Testis (tissue), 3 donors: Measurements from ENCODE around the gene NECAB3. TPM values are rescaled to one million over a fixed set of nuclear protein-coding genes. Genes with fewer than 3 reads are reported as not detected.

Source experiments
- DNase-seq: peaks from one replicate; pipeline ENCODE4 v3.0.0-alpha.2; 2019
- H3K27ac ChIP-seq, 2 donors: fragments of 200-600 bp; sonication (generic); one replicate each; pipeline ENCODE4 v1.5.1; 2019
- H3K27me3 ChIP-seq: fragments of 200-600 bp; sonication (generic); one replicate; pipeline ENCODE4 v1.5.1; 2019
- H3K36me3 ChIP-seq: fragments of 200-600 bp; sonication (generic); one replicate; pipeline ENCODE4 v1.5.1; 2017; ENCODE audit warnings: low read depth; ENCODE audit errors: missing control alignments
- H3K4me1 ChIP-seq: fragments of 200-600 bp; sonication (generic); one replicate; pipeline ENCODE4 v1.5.1; 2019
- H3K4me3 ChIP-seq, 2 donors: fragments of 200-600 bp; sonication (generic); one replicate each; pipeline ENCODE4 v1.5.1; 2017 to 2019
- H3K9me3 ChIP-seq: fragments of 200-600 bp; sonication (generic); one replicate; pipeline ENCODE4 v1.5.1; 2017
- CTCF ChIP-seq, 3 experiments: fragments of 450-650 bp in 2 of 3; fragments of 200-600 bp in 1 of 3; sonication (generic) in 1 of 3; IDR thresholded peaks; one replicate each; pipeline ENCODE4 v1.5.1; 2016 to 2019; ENCODE audit warnings: antibody characterized with exemption in 3 of 3, mild to moderate bottlenecking in 2 of 3, moderate library complexity in 1 of 3
- POLR2A ChIP-seq: fragments of 450-650 bp; IDR thresholded peaks from one replicate; pipeline ENCODE4 v1.6.1; 2017; ENCODE audit warnings: antibody characterized with exemption, mild to moderate bottlenecking, moderate library complexity
- WGBS, 2 donors: methylation state at CpG; one replicate each; pipeline ENCODE4 v1.1.5; 2018; 5-methylcytosine and 5-hydroxymethylcytosine counted together
- intact Hi-C: fragments of 100-400 bp; cut with DNase I; formaldehyde crosslinking; loops from one replicate; pipeline ENCODE4 v1.15.1; 2023; ENCODE audit warnings: low total_unique reads
- polyA plus RNA-seq: library from polyadenylated mRNA; stranded (reverse); fragments of 350-450 nt; fragmentation: Illumina TruSeq; extraction: RNeasy Lipid Tissue Mini Kit (QIAGEN cat#74804); gene quantifications from one replicate; pipeline ENCODE4 v1.2.3, GENCODE V29; 2014; ENCODE audit warnings: low read depth, low replicate concordance; ENCODE audit not compliant: insufficient read depth
- total RNA-seq, 2 donors: library from RNA; depleted of rRNA; stranded (reverse); fragments of >200 nt; gene quantifications; one replicate each; pipeline ENCODE4 v1.2.3, GENCODE V29; 2016

NECAB3 gene
- total and polyA plus RNA-seq, 3 donors from 2014 or later: 59.7 to 118 (median 106) TPM

- Histone ChIP-seq H3K4me1 (peaks cover 17% of the 10 kb centered on the region), H3K4me3 (no peak overlapping the region), H3K9me3 (no peaks in the 10 kb centered on the region), H3K36me3 (no peaks in the 10 kb centered on the region), H3K27me3 (no peaks in the 10 kb centered on the region), H3K27ac (no peak overlapping the region)
- DNase-seq: no peak
- TF ChIP-seq CTCF (IDR thresholded peaks at IDR 0.05): no peak
- no peak for TF ChIP-seq POLR2A
- intact Hi-C loops: no loop called here
- WGBS, 2 donors: 81 to 95% methylated on average over 2 of the region's 2 CpGs
These were observed 6.5 kb upstream of the NECAB3 start for GRCh38 chr20:33680686-33681085.

- TF ChIP-seq POLR2A (no peak), CTCF (IDR thresholded peaks at IDR 0.05) (no peak)
- intact Hi-C loops: no loop called here
- no peaks in the 10 kb centered on the region for H3K36me3 ChIP-seq
- no peak for DNase-seq
- 87 to 90% methylated on average over 10 to 20 of the region's 20 CpGs for WGBS, 2 donors
- H3K27ac ChIP-seq: no peak overlapping the region
- H3K4me1 ChIP-seq: peaks cover 19% of the 10 kb centered on the region
- H3K27me3 ChIP-seq: no peaks in the 10 kb centered on the region
- H3K4me3 ChIP-seq: no peak overlapping the region
- H3K9me3 ChIP-seq: no peaks in the 10 kb centered on the region
These were observed 5.7 kb upstream of the NECAB3 start for GRCh38 chr20:33679758-33680485.

GRCh38 chr20:33677991-33678702 is 3.9 kb upstream of the NECAB3 start:
- Histone ChIP-seq H3K4me3 (no peak overlapping the region), H3K36me3 (no peaks in the 10 kb centered on the region), H3K4me1 (peaks cover 29% of the 10 kb centered on the region), H3K27ac (peak overlapping the region; percentile 14 to 92), H3K9me3 (no peaks in the 10 kb centered on the region), H3K27me3 (no peaks in the 10 kb centered on the region)
- WGBS, 2 donors: 70 to 85% methylated on average over 9 to 15 of the region's 15 CpGs
- peak; percentile 79 for DNase-seq
- TF ChIP-seq CTCF (IDR thresholded peaks at IDR 0.05) (no peak), POLR2A (no peak)
- intact Hi-C loops: no loop called here

- Histone ChIP-seq H3K9me3 (no peaks in the 10 kb centered on the region), H3K36me3 (no peaks in the 10 kb centered on the region), H3K27ac (peak overlapping the region; percentile 92 to 97), H3K4me3 (no peak overlapping the region), H3K4me1 (peaks cover 41% of the 10 kb centered on the region), H3K27me3 (no peaks in the 10 kb centered on the region)
- intact Hi-C loops: no loop called here
- no peak for TF ChIP-seq POLR2A
- no peak for TF ChIP-seq CTCF (IDR thresholded peaks at IDR 0.05)
- DNase-seq: no peak
- WGBS, 2 donors: 85 to 94% methylated on average over 21 to 29 of the region's 31 CpGs
These were observed 2.7 kb upstream of the NECAB3 start for GRCh38 chr20:33676652-33677645.
